HEK293 (cell line): ENCODE measurements around the gene BTBD7.

Experiments
- CTCF ChIA-PET: fragments of 350-600 bp; formaldehyde crosslinking; extraction: SDS; loops from one replicate; lab custom pipeline; 2021; ENCODE audit warnings: antibody characterized with exemption; lab: Yijun Ruan, JAX
- POLR2A ChIA-PET: fragments of 300-600 bp; formaldehyde crosslinking; extraction: SDS; loops from one replicate; lab custom pipeline; 2020; ENCODE audit warnings: antibody characterized with exemption, inconsistent platforms; lab: Yijun Ruan, JAX
- H3K27ac ChIP-seq: fragments of 200-500 bp; sonication (Bioruptor generic); 2 replicates; pipeline ENCODE4 v1.5.1; 2014; ENCODE audit warnings: low read depth, low read length, control low read depth, inconsistent platforms; ENCODE audit errors: extremely low read depth
- H3K36me3 ChIP-seq, 2 experiments: fragments of 200-500 bp in 1 of 2; sonication (Bioruptor generic) in 1 of 2; 1 replicate in 1 of 2; 2 replicates in 1 of 2; pipeline ENCODE4 v1.5.1; 2014 to 2017; ENCODE audit warnings: inconsistent platforms in 2 of 2, low read length in 2 of 2; ENCODE audit not compliant: control insufficient read depth in 2 of 2, insufficient read depth in 1 of 2
- H3K4me1 ChIP-seq: fragments of 200-500 bp; sonication (Bioruptor generic); 2 replicates; pipeline ENCODE4 v1.5.1; 2014; ENCODE audit warnings: mild to moderate bottlenecking, low read length, inconsistent platforms; ENCODE audit not compliant: control insufficient read depth, insufficient read depth
- H3K4me3 ChIP-seq: 2 replicates; pipeline ENCODE4 v1.5.1; 2011; ENCODE audit warnings: low read depth, mild to moderate bottlenecking, control low read depth, low read length, moderate library complexity
- H3K9me3 ChIP-seq: fragments of 200-500 bp; sonication (Bioruptor generic); 2 replicates; pipeline ENCODE4 v1.5.1; 2014; ENCODE audit warnings: low read depth, low read length, inconsistent platforms; ENCODE audit not compliant: control insufficient read depth, insufficient read depth
- EGR2 ChIP-seq: fragments of 450-650 bp; formaldehyde crosslinking; IDR thresholded peaks from 2 replicates; pipeline ENCODE4 v1.5.1; 2016; ENCODE audit warnings: low read depth, missing biosample characterization, missing genetic modification characterization
- GLIS1 ChIP-seq: fragments of 450-650 bp; formaldehyde crosslinking; IDR thresholded peaks from 2 replicates; pipeline ENCODE4 v1.5.1; 2016; ENCODE audit warnings: missing biosample characterization, missing genetic modification characterization
- KLF16 ChIP-seq: fragments of 450-650 bp; formaldehyde crosslinking; IDR thresholded peaks from 2 replicates; pipeline ENCODE4 v1.5.1; 2017; ENCODE audit warnings: missing biosample characterization, missing genetic modification characterization
- PRDM4 ChIP-seq: fragments of 450-650 bp; formaldehyde crosslinking; IDR thresholded peaks from 2 replicates; pipeline ENCODE4 v1.5.1; 2017; ENCODE audit warnings: missing biosample characterization, missing genetic modification characterization
- SCRT1 ChIP-seq: fragments of 450-650 bp; formaldehyde crosslinking; IDR thresholded peaks from 2 replicates; pipeline ENCODE4 v1.5.1; 2016; ENCODE audit warnings: missing biosample characterization, missing genetic modification characterization, borderline replicate concordance
- SCRT2 ChIP-seq: fragments of 450-650 bp; formaldehyde crosslinking; IDR thresholded peaks from 2 replicates; pipeline ENCODE4 v1.5.1; 2016; ENCODE audit warnings: missing biosample characterization, missing genetic modification characterization
- SETDB1 ChIP-seq: IDR thresholded peaks from one replicate; pipeline ENCODE4 v1.6.1; 2017; ENCODE audit warnings: mild to moderate bottlenecking, low read length, moderate library complexity, mixed read lengths; ENCODE audit not compliant: insufficient read length
- SP2 ChIP-seq: fragments of 450-650 bp; formaldehyde crosslinking; IDR thresholded peaks from 2 replicates; pipeline ENCODE4 v1.5.1; 2016; ENCODE audit warnings: missing biosample characterization, missing genetic modification characterization
- WT1 ChIP-seq: fragments of 450-650 bp; formaldehyde crosslinking; IDR thresholded peaks from 2 replicates; pipeline ENCODE4 v1.5.1; 2016; ENCODE audit warnings: missing biosample characterization, missing genetic modification characterization
- ZBTB20 ChIP-seq: fragments of 450-650 bp; formaldehyde crosslinking; IDR thresholded peaks from 2 replicates; pipeline ENCODE4 v1.5.1; 2016; ENCODE audit warnings: missing biosample characterization, missing genetic modification characterization
- ZNF148 ChIP-seq: fragments of 450-650 bp; formaldehyde crosslinking; IDR thresholded peaks from 2 replicates; pipeline ENCODE4 v1.5.0; 2017; ENCODE audit warnings: missing biosample characterization, missing genetic modification characterization, borderline replicate concordance
- ZNF184 ChIP-seq: fragments of 450-650 bp; IDR thresholded peaks from 2 replicates; pipeline ENCODE4 v1.5.1; 2018; ENCODE audit warnings: missing biosample characterization, mild to moderate bottlenecking, missing genetic modification characterization
- ZNF341 ChIP-seq: fragments of 450-650 bp; formaldehyde crosslinking; IDR thresholded peaks from 2 replicates; pipeline ENCODE4; 2016; ENCODE audit warnings: low read depth, missing biosample characterization, missing genetic modification characterization
- ZNF362 ChIP-seq: fragments of 450-650 bp; formaldehyde crosslinking; IDR thresholded peaks from 2 replicates; pipeline ENCODE4 v1.5.1; 2016; ENCODE audit warnings: missing biosample characterization, missing genetic modification characterization
- ZNF521 ChIP-seq: fragments of 450-650 bp; formaldehyde crosslinking; IDR thresholded peaks from 2 replicates; pipeline ENCODE4 v1.5.1; 2017; ENCODE audit warnings: missing biosample characterization, mild to moderate bottlenecking, missing genetic modification characterization
- ZNF626 ChIP-seq: fragments of 450-650 bp; sonication (Bioruptor Pico); formaldehyde crosslinking; IDR thresholded peaks from 2 replicates; pipeline ENCODE4 v1.5.1; 2018; ENCODE audit warnings: missing biosample characterization, missing genetic modification characterization, inconsistent platforms
- ZNF645 ChIP-seq: fragments of 450-650 bp; formaldehyde crosslinking; IDR thresholded peaks from 2 replicates; pipeline ENCODE4; 2016; ENCODE audit warnings: missing biosample characterization, missing genetic modification characterization
- ZNF654 ChIP-seq: fragments of 450-650 bp; formaldehyde crosslinking; IDR thresholded peaks from 2 replicates; pipeline ENCODE4 v1.5.1; 2016; ENCODE audit warnings: low read depth, missing biosample characterization, missing genetic modification characterization
- ZNF704 ChIP-seq: fragments of 450-650 bp; formaldehyde crosslinking; IDR thresholded peaks from 2 replicates; pipeline ENCODE4 v1.5.1; 2016; ENCODE audit warnings: missing biosample characterization, missing genetic modification characterization
- ZSCAN4 ChIP-seq: fragments of 450-650 bp; formaldehyde crosslinking; IDR thresholded peaks from 2 replicates; pipeline ENCODE4 v1.5.1; 2017; ENCODE audit warnings: missing biosample characterization, missing genetic modification characterization
- ZXDB ChIP-seq: fragments of 450-650 bp; formaldehyde crosslinking; IDR thresholded peaks from 2 replicates; pipeline ENCODE4 v1.5.1; 2016; ENCODE audit warnings: missing biosample characterization, missing genetic modification characterization

Gene BTBD7

DNA sequence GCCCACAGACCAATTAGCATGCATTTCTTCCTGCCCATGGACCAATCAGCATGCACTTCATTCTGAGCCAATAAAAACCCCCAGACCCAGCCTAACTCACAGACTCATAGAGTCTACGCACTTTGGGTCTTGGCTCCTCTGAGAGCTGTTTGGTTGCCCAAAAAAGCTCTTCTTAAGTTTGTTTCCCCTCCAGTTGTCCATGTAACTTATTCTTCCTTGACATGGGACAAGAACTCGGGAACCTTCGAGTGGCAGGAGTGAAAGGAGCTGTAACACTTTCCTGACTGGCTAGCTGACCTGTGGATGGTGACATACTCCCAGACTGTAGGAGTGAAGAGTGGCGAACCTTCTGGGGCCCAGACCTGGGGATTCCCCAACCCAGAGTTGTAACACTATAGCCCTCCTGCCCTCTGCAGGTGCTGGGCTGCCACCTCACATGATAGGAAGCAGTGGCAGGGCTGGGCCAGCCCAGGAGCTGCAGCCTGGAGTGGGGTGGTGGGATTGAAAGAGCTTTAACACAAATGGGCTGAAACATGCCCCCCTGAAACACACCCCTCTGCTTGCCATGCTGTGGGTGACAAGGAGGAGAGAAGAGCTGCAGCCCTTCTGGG lies 4.4 kb upstream of the BTBD7 start:
- ChIA-PET CTCF (no interaction called here), POLR2A (no interaction called here)
- H3K27ac ChIP-seq = no peak overlapping the region
- no peak overlapping the region for H3K4me3 ChIP-seq
- TF ChIP-seq ZNF704 (tag by site-specific recombination) (no peak), SETDB1 (peak; percentile 71), ZNF184 (tag by site-specific recombination) (no peak)
- H3K9me3 ChIP-seq = no peaks in the 10 kb centered on the region
- H3K4me1 ChIP-seq = no peaks in the 10 kb centered on the region
- H3K36me3 ChIP-seq = no peaks in the 10 kb centered on the region

- Histone ChIP-seq H3K4me3 (peak overlapping the region; percentile 64), H3K4me1 (no peaks in the 10 kb centered on the region), H3K27ac (peak overlapping the region; percentile 67; the same call in 1 of the 2 replicates), H3K9me3 (no peaks in the 10 kb centered on the region), H3K36me3 (no peaks in the 10 kb centered on the region; a peak in 1 of 3 replicates)
- TF ChIP-seq SCRT1 (tag by site-specific recombination) (no peak), ZNF341 (tag by site-specific recombination) (peak; percentile 73)
- ChIA-PET CTCF (no interaction called here), POLR2A (no interaction called here)
Measured at GRCh38 chr14:93333631-93334103, 831 bp upstream of the BTBD7 start.

DNA sequence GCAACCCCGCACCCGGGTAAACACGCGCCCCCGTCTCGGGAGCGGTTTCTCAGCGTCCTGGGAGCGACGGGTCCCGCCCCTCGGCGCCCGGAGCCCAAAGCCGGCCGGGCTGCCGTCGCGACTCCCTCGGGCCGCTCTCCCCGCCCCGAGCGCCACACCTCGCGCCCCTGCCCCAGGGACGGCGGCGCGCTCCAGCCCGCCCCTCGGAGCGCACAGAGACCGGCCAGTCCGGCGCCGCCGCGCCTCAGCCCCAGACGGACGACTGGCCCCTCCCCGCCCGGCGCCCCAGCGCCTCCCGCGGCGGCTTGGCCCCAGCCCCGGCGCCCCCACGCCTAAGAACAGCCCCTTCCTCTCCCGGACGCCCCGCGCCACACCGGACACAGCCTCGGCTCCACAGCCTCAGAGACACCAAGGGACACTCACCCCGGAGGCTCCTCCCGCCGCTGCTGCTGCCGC lies 411 bp downstream of the BTBD7 start:
- H3K4me1 ChIP-seq = no peaks in the 10 kb centered on the region
- peak overlapping the region; percentile 94 for H3K27ac ChIP-seq
- no peaks in the 10 kb centered on the region; a peak in 1 of 3 replicates for H3K36me3 ChIP-seq
- POLR2A ChIA-PET = no interaction called here
- H3K9me3 ChIP-seq = no peaks in the 10 kb centered on the region
- CTCF ChIA-PET = interaction anchor here (0.9 kb wide), 1 partner anchor 211 kb away, joined by 3 read pairs; no protein-coding TSS in a partner anchor
- H3K4me3 ChIP-seq = peak overlapping the region; percentile 85
- TF ChIP-seq EGR2 (tag by site-specific recombination) = 0 out of 2 replicates have a peak, but pooled peaks have one; percentile 61
- TF ChIP-seq ZBTB20 (tag by site-specific recombination) = peak; percentile 60; the same call in 1 of the 2 replicates
- no peak for TF ChIP-seq GLIS1 (tag by site-specific recombination)
- TF ChIP-seq ZNF626 = no peak
- no peak for TF ChIP-seq ZNF362
- TF ChIP-seq WT1 = no peak
- no peak for TF ChIP-seq SCRT2 (tag by site-specific recombination)
- no peak for TF ChIP-seq ZNF645 (tag by site-specific recombination)
- 0 out of 2 replicates have a peak, but pooled peaks have one; percentile 60 for TF ChIP-seq KLF16 (tag by site-specific recombination)
- no peak for TF ChIP-seq ZSCAN4
- TF ChIP-seq ZXDB (tag by site-specific recombination) = no peak
- TF ChIP-seq SP2 (tag by site-specific recombination) = peak; percentile 46
- TF ChIP-seq ZNF521 (tag by site-specific recombination) = no peak
- no peak for TF ChIP-seq ZNF148 (tag by site-specific recombination)
- no peak for TF ChIP-seq PRDM4 (tag by site-specific recombination)
- no peak for TF ChIP-seq ZNF654 (tag by site-specific recombination)
